Mucosa of stomach (tissue), 1 donor: ENCODE results near the gene NEK11.

ENCODE experiments used
- H3K27me3 ChIP-seq: one replicate; pipeline ENCODE4 v1.7.0; 2013; ENCODE audit warnings: mild to moderate bottlenecking, low read length; ENCODE audit not compliant: control insufficient read depth, insufficient read depth
- H3K36me3 ChIP-seq: one replicate; pipeline ENCODE4 v1.7.0; 2013; ENCODE audit warnings: low read length; ENCODE audit not compliant: control insufficient read depth, insufficient read depth
- H3K4me1 ChIP-seq: one replicate; pipeline ENCODE4 v1.7.0; 2013; ENCODE audit warnings: mild to moderate bottlenecking, low read length; ENCODE audit not compliant: control insufficient read depth, insufficient read depth
- H3K4me3 ChIP-seq: one replicate; pipeline ENCODE4 v1.7.0; 2013; ENCODE audit warnings: low read length
- H3K9ac ChIP-seq: one replicate; pipeline ENCODE4 v1.7.0; 2013; ENCODE audit warnings: mild to moderate bottlenecking, low read length, moderate library complexity
- H3K9me3 ChIP-seq: one replicate; pipeline ENCODE4 v1.7.0; 2013; ENCODE audit warnings: mild to moderate bottlenecking, low read length, moderate library complexity; ENCODE audit not compliant: control insufficient read depth
- donor health status: Pancreatic carcinoma.

NEK11 gene

DNA sequence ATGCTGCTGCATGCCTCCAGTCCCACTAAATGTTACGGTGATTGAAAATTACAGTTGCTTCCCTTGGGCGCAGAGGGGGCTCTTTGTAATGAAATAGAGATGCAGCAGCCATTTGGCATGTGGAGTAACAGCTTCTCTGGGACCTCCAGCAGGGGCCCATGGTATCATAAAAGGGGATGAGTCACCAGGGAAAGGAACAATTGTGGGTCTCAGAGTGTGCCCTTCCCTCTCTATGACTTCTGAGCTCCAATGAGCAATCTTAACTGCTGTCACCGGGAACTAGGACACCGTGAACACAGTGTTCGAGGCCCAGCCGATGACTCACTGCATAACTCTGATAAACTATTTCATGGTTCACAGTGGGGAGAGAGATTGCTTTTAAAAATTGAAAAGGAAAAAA is 190.1 kb downstream of the NEK11 start:
- Histone ChIP-seq H3K9ac (no peak overlapping the region), H3K4me3 (no peak overlapping the region), H3K9me3 (no peaks in the 10 kb centered on the region), H3K4me1 (no peaks in the 10 kb centered on the region), H3K36me3 (no peaks in the 10 kb centered on the region), H3K27me3 (no peaks in the 10 kb centered on the region)

GRCh38 chr3:131217296-131217741 is 190.6 kb downstream of the NEK11 start:
- Histone ChIP-seq H3K9me3 (no peaks in the 10 kb centered on the region), H3K9ac (no peak overlapping the region), H3K27me3 (no peaks in the 10 kb centered on the region), H3K4me1 (no peaks in the 10 kb centered on the region), H3K36me3 (no peaks in the 10 kb centered on the region), H3K4me3 (no peak overlapping the region)

GRCh38 chr3:131218196-131218595 is 191.5 kb downstream of the NEK11 start:
- no peaks in the 10 kb centered on the region for H3K4me1 ChIP-seq

DNA sequence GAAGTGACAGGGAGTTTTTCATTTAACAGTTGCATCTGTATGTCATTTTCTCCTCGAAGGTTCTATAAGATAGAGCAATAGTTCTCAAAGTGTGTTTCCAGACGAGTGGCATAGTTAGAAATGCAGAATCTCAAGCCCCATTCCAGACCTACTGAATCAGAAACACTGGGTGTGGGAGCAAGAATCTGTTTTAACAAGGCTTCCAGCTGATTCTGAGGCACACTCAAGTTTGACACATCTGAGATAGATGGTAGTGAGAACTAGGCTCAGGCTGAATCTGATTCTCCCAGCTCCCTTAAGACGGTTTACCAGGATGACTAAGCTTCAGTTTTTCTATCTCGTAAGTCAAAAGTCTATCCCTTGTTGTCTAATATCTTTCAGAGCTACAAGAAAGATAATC is 195.1 kb downstream of the NEK11 start:
- no peaks in the 10 kb centered on the region for H3K4me1 ChIP-seq
- no peak overlapping the region for H3K9ac ChIP-seq
- H3K9me3 ChIP-seq: no peaks in the 10 kb centered on the region
- H3K36me3 ChIP-seq: no peaks in the 10 kb centered on the region
- H3K27me3 ChIP-seq: no peaks in the 10 kb centered on the region
- no peak overlapping the region for H3K4me3 ChIP-seq

More at GRCh38 chr3:131218196-131218595, 191.5 kb downstream of the NEK11 start:
- H3K9me3 ChIP-seq: no peaks in the 10 kb centered on the region
- H3K27me3 ChIP-seq: no peaks in the 10 kb centered on the region
- no peaks in the 10 kb centered on the region for H3K36me3 ChIP-seq
- no peak overlapping the region for H3K4me3 ChIP-seq
- H3K9ac ChIP-seq: no peak overlapping the region

GRCh38 chr3:131222599-131222998 is 195.9 kb downstream of the NEK11 start:
- H3K9me3 ChIP-seq: no peaks in the 10 kb centered on the region
- no peaks in the 10 kb centered on the region for H3K4me1 ChIP-seq
- H3K36me3 ChIP-seq: no peaks in the 10 kb centered on the region
- no peaks in the 10 kb centered on the region for H3K27me3 ChIP-seq
- no peak overlapping the region for H3K9ac ChIP-seq
- H3K4me3 ChIP-seq: no peak overlapping the region

- Histone ChIP-seq H3K9ac (no peak overlapping the region), H3K4me3 (no peak overlapping the region), H3K27me3 (no peaks in the 10 kb centered on the region), H3K36me3 (no peaks in the 10 kb centered on the region), H3K9me3 (no peaks in the 10 kb centered on the region), H3K4me1 (no peaks in the 10 kb centered on the region)
These were observed 197.0 kb downstream of the NEK11 start for GRCh38 chr3:131223373-131224289.

DNA sequence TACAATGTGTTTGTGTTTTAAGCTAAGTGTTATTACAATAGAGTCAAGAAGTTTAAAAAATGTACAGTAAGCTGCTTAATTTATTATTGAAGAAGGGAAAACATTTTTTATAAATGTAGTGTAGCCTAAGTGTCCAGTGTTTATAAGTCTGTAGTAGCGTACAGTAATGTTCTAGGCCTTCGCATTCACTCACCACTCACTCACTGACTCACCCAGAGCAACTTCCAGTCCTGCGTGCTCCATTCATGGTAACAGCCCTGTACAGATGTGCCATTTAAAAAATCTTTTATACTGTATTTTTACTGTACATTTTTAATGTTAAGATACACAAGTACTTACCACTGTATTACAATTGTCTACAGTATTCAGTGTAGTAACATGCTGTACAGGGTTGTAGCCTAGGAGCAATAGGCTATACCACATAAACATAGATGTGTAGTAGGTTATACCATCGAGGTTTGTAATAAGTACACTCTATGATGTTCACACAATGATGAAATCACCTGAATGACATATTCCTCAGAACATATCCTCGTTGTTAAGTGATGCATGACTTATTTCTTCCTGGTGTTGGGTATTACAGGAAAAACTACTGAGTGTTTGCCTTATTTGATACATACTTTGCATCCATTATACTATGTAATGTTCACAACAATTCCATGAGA is 198.3 kb downstream of the NEK11 start:
- no peaks in the 10 kb centered on the region for H3K36me3 ChIP-seq
- no peaks in the 10 kb centered on the region for H3K4me1 ChIP-seq
- H3K27me3 ChIP-seq: no peaks in the 10 kb centered on the region
- no peaks in the 10 kb centered on the region for H3K9me3 ChIP-seq
- H3K4me3 ChIP-seq: no peak overlapping the region
- no peak overlapping the region for H3K9ac ChIP-seq

DNA sequence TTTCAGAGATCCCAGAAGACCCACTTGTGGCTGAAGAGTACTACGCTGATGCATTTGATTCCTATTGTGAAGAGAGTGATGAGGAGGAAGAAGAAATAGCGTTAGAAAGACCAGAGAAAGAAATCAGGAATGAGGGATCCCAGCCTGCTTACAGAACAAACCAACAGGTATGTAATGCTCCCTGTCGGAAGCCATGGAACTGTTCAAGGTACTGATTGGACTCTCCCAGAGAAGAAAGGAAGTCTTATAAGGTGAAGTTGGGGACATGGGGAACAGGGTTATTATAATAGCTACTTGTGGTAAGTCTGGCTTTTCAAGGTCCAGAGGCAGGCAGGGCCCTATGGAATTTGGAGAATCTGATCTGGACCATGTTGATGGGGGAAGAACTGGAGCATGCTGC is 201.8 kb downstream of the NEK11 start:
- Histone ChIP-seq H3K4me1 (no peaks in the 10 kb centered on the region), H3K9me3 (no peaks in the 10 kb centered on the region), H3K4me3 (no peak overlapping the region), H3K36me3 (no peaks in the 10 kb centered on the region), H3K27me3 (no peaks in the 10 kb centered on the region), H3K9ac (no peak overlapping the region)

GRCh38 chr3:131231710-131232389 is 205.2 kb downstream of the NEK11 start:
- Histone ChIP-seq H3K9me3 (no peaks in the 10 kb centered on the region), H3K4me1 (no peaks in the 10 kb centered on the region), H3K27me3 (no peaks in the 10 kb centered on the region), H3K4me3 (no peak overlapping the region), H3K9ac (no peak overlapping the region), H3K36me3 (no peaks in the 10 kb centered on the region)

GRCh38 chr3:131232711-131233267 is 206.1 kb downstream of the NEK11 start:
- Histone ChIP-seq H3K4me1 (no peaks in the 10 kb centered on the region), H3K9ac (no peak overlapping the region), H3K36me3 (no peaks in the 10 kb centered on the region)

GRCh38 chr3:131233900-131234668 is 207.4 kb downstream of the NEK11 start:
- Histone ChIP-seq H3K9ac (no peak overlapping the region), H3K4me3 (no peak overlapping the region), H3K36me3 (no peaks in the 10 kb centered on the region), H3K4me1 (no peaks in the 10 kb centered on the region), H3K27me3 (no peaks in the 10 kb centered on the region), H3K9me3 (no peaks in the 10 kb centered on the region)

More at GRCh38 chr3:131232711-131233267, 206.1 kb downstream of the NEK11 start:
- H3K9me3 ChIP-seq: no peaks in the 10 kb centered on the region
- H3K27me3 ChIP-seq: no peaks in the 10 kb centered on the region
- no peak overlapping the region for H3K4me3 ChIP-seq
